ENCODE data around the gene PHF20. TPM values are rescaled to one million over a fixed set of nuclear protein-coding genes. Genes with fewer than 3 reads are reported as not detected.

Gene PHF20
- polyA plus RNA-seq, 1 donor from 2014 or later, result 49.2 TPM

DNA sequence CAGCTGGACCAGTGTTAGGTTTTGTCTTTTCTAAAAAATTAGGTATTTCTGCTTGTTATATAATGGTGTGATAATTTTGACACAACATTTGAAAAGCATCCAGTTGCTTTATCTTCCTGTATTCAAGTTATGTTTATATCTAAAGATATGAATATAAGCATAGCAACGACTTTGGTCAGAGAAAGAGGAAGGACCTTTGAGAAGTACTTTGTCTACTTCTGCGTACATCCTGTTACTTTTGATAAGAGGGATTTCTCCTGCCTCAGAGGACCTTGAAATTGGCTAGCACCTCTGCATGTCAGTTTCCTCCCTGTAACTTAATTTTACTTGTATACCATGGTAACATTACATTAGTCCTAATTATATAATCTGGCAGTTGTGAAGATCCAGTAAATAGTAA lies 24.8 kb downstream of the PHF20 start:
- H3K79me2 ChIP-seq (replicated peaks; ENCODE audit: insufficient read depth, low read length), result peaks cover 21% of the 10 kb centered on the region
- TF ChIP-seq RAD21 (conservative IDR thresholded peaks at IDR 0.05) (no peak), EP300 (conservative IDR thresholded peaks at IDR 0.05; ENCODE audit: poor library complexity, severe bottlenecking) (no peak), POLR2AphosphoS5 (IDR thresholded peaks at IDR 0.05) (no peak), MXI1 (conservative IDR thresholded peaks at IDR 0.05; ENCODE audit: poor library complexity, severe bottlenecking) (no peak), EZH2 (IDR thresholded peaks at IDR 0.05; ENCODE audit: borderline replicate concordance, insufficient read depth, low read length, poor library complexity, severe bottlenecking) (no peak), TAF1 (IDR thresholded peaks at IDR 0.05; ENCODE audit: low read depth) (no peak), SMC3 (conservative IDR thresholded peaks at IDR 0.05; ENCODE audit: poor library complexity) (no peak)
- TF ChIP-seq, protein P1, sequence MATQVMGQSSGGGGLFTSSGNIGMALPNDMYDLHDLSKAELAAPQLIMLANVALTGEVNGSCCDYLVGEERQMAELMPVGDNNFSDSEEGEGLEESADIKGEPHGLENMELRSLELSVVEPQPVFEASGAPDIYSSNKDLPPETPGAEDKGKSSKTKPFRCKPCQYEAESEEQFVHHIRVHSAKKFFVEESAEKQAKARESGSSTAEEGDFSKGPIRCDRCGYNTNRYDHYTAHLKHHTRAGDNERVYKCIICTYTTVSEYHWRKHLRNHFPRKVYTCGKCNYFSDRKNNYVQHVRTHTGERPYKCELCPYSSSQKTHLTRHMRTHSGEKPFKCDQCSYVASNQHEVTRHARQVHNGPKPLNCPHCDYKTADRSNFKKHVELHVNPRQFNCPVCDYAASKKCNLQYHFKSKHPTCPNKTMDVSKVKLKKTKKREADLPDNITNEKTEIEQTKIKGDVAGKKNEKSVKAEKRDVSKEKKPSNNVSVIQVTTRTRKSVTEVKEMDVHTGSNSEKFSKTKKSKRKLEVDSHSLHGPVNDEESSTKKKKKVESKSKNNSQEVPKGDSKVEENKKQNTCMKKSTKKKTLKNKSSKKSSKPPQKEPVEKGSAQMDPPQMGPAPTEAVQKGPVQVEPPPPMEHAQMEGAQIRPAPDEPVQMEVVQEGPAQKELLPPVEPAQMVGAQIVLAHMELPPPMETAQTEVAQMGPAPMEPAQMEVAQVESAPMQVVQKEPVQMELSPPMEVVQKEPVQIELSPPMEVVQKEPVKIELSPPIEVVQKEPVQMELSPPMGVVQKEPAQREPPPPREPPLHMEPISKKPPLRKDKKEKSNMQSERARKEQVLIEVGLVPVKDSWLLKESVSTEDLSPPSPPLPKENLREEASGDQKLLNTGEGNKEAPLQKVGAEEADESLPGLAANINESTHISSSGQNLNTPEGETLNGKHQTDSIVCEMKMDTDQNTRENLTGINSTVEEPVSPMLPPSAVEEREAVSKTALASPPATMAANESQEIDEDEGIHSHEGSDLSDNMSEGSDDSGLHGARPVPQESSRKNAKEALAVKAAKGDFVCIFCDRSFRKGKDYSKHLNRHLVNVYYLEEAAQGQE (IDR thresholded peaks at IDR 0.05; ENCODE audit: borderline replicate concordance), result no peak
- TF ChIP-seq, protein P2, sequence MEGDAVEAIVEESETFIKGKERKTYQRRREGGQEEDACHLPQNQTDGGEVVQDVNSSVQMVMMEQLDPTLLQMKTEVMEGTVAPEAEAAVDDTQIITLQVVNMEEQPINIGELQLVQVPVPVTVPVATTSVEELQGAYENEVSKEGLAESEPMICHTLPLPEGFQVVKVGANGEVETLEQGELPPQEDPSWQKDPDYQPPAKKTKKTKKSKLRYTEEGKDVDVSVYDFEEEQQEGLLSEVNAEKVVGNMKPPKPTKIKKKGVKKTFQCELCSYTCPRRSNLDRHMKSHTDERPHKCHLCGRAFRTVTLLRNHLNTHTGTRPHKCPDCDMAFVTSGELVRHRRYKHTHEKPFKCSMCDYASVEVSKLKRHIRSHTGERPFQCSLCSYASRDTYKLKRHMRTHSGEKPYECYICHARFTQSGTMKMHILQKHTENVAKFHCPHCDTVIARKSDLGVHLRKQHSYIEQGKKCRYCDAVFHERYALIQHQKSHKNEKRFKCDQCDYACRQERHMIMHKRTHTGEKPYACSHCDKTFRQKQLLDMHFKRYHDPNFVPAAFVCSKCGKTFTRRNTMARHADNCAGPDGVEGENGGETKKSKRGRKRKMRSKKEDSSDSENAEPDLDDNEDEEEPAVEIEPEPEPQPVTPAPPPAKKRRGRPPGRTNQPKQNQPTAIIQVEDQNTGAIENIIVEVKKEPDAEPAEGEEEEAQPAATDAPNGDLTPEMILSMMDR (IDR thresholded peaks at IDR 0.05; ENCODE audit: poor library complexity, severe bottlenecking), result no peak

DNA sequence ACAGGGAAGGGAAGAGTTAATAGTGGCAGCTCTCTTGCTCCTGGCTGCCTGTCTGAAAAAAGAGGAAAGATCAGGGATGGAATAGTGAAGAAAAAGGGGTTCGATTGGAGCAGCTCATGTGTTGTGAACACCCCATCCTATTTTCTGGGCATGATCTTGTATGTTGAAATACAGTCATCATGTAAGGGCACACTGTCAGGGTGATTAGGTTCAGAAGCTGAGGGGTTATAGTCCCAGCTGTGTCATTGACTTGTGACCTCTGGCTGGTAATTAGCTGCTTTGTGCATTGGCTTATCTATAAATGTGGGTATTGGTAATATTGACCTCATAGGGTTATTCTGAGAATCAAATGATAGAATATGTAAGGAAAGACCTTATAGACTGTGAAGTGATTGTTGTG lies 30.1 kb downstream of the PHF20 start:
- Histone ChIP-seq H4K20me1 (ENCODE audit: insufficient read depth) (no peaks in the 10 kb centered on the region), H3K9ac (ENCODE audit: low read length) (no peak overlapping the region), H3K4me3 (ENCODE audit: low read length) (no peak overlapping the region), H3K79me2 (replicated peaks; ENCODE audit: insufficient read depth, low read length) (peaks cover 6% of the 10 kb centered on the region), H3K9me2 (ENCODE audit: insufficient read depth, low read length) (no peaks in the 10 kb centered on the region), H3K27ac (ENCODE audit: low read length) (no peak overlapping the region), H3K4me2 (ENCODE audit: low read length) (no peak overlapping the region), H3K36me3 (ENCODE audit: insufficient read depth, low read length) (no peaks in the 10 kb centered on the region), H3F3A (ENCODE audit: insufficient read depth, low read length, poor library complexity, severe bottlenecking) (no peaks in the 10 kb centered on the region), H3K9me3 (ENCODE audit: low read length) (no peaks in the 10 kb centered on the region), H2AFZ (ENCODE audit: low read depth, low read length) (no peak overlapping the region), H3K27me3 (ENCODE audit: insufficient read depth, low read depth, low read length) (no peaks in the 10 kb centered on the region)
- no peak for TF ChIP-seq EZH2 (IDR thresholded peaks at IDR 0.05; ENCODE audit: borderline replicate concordance, insufficient read depth, low read length, poor library complexity, severe bottlenecking)
- TF ChIP-seq, protein P2 (IDR thresholded peaks at IDR 0.05; ENCODE audit: poor library complexity, severe bottlenecking), result no peak

More for the DNA sequence above, 24.8 kb downstream of the PHF20 start:
- H2AFZ ChIP-seq (ENCODE audit: low read depth, low read length), result no peak overlapping the region
- H3K4me2 ChIP-seq (ENCODE audit: low read length), result no peak overlapping the region
- H3K9me3 ChIP-seq (ENCODE audit: low read length), result no peaks in the 10 kb centered on the region
- no peak overlapping the region for H3K9ac ChIP-seq (ENCODE audit: low read length)
- no peaks in the 10 kb centered on the region for H3K36me3 ChIP-seq (ENCODE audit: insufficient read depth, low read length)
- H3F3A ChIP-seq (ENCODE audit: insufficient read depth, low read length, poor library complexity, severe bottlenecking), result no peaks in the 10 kb centered on the region
- no peaks in the 10 kb centered on the region for H3K9me2 ChIP-seq (ENCODE audit: insufficient read depth, low read length)
- H3K27ac ChIP-seq (ENCODE audit: low read length), result no peak overlapping the region
- H3K27me3 ChIP-seq (ENCODE audit: insufficient read depth, low read depth, low read length), result no peaks in the 10 kb centered on the region
- H4K20me1 ChIP-seq (ENCODE audit: insufficient read depth), result no peaks in the 10 kb centered on the region
- H3K4me3 ChIP-seq (ENCODE audit: low read length), result no peak overlapping the region
